Esophagus squamous epithelium (tissue), 5 donors: ENCODE data around the gene SYAP1. TPM values are rescaled to one million over a fixed set of nuclear protein-coding genes. Genes with fewer than 3 reads are reported as not detected.
"Not testable (repeated sequence)": the region's sequence is repeated elsewhere in the genome, so short reads cannot be mapped to it uniquely, and the experiment has no call there.

Source experiments
- DNase-seq: peaks from one replicate; lab custom pipeline; 2025; lab: John Stamatoyannopoulos, UW
- H3K27ac ChIP-seq, 4 donors: fragments of 200-600 bp; sonication (generic); one replicate each; pipeline ENCODE4 v1.5.1; 2016 to 2019; ENCODE audit warnings: mild to moderate bottlenecking in 1 of 4
- H3K27me3 ChIP-seq, 4 donors: fragments of 200-600 bp; sonication (generic); 1 replicate in 3 of 4; 2 replicates in 1 of 4; pipeline versions ENCODE4 v1.5.1 to v1.6.0; 2017 to 2021; ENCODE audit warnings: antibody characterized with exemption in 1 of 4
- H3K36me3 ChIP-seq, 3 donors: fragments of 200-600 bp; sonication (generic); one replicate each; pipeline ENCODE4 v1.5.1; 2016 to 2019
- H3K4me1 ChIP-seq, 3 donors: fragments of 200-600 bp; sonication (generic); one replicate each; pipeline ENCODE4 v1.5.1; 2017 to 2019
- H3K4me3 ChIP-seq, 4 donors: fragments of 200-600 bp; sonication (generic); 1 replicate in 3 of 4; 2 replicates in 1 of 4; pipeline ENCODE4 v1.5.1; 2016 to 2019; ENCODE audit warnings: mild to moderate bottlenecking in 2 of 4, moderate library complexity in 1 of 4
- H3K9me3 ChIP-seq, 3 donors: fragments of 200-600 bp; sonication (generic); one replicate each; pipeline ENCODE4 v1.5.1; 2016 to 2019
- CTCF ChIP-seq, 6 experiments: fragments of 450-650 bp in 4 of 6; fragments of 200-600 bp in 2 of 6; sonication (generic) in 2 of 6; IDR thresholded peaks; one replicate each; pipeline ENCODE4 v1.5.1; 2016 to 2019; ENCODE audit warnings: antibody characterized with exemption in 6 of 6, mild to moderate bottlenecking in 4 of 6, moderate library complexity in 4 of 6
- POLR2A ChIP-seq, 4 donors: fragments of 450-650 bp; IDR thresholded peaks; one replicate each; pipeline ENCODE4 v1.6.1; 2017; ENCODE audit warnings: antibody characterized with exemption in 4 of 4, mild to moderate bottlenecking in 4 of 4, moderate library complexity in 3 of 4
- WGBS, 2 donors: methylation state at CpG; one replicate each; pipeline ENCODE4 v1.1.5; 2018; 5-methylcytosine and 5-hydroxymethylcytosine counted together
- intact Hi-C: fragments of 100-400 bp; cut with DNase I; formaldehyde crosslinking; loops from one replicate; pipeline ENCODE4 v1.15.0; 2022
- total RNA-seq, 4 donors: library from RNA; depleted of rRNA; stranded (reverse); fragments of >200 nt; gene quantifications; one replicate each; pipeline ENCODE4 v1.1.0, GENCODE V29; 2016
- donor health status: DM: yes; HTN: yes; CAD: no.

Gene SYAP1
- total RNA-seq, 4 donors from 2014 or later = 16.2 to 22.8 (median 18.2) TPM

GRCh38 chrX:16748425-16748824, 29.0 kb downstream of the SYAP1 start:
- H3K36me3 ChIP-seq = peaks cover 14 to 66% (median 23%) of the 10 kb centered on the region in 3 donors

GRCh38 chrX:16750136-16750535, 30.7 kb downstream of the SYAP1 start:
- Histone ChIP-seq H3K9me3 (no peaks in the 10 kb centered on the region), H3K27me3 (no peaks in the 10 kb centered on the region), H3K27ac (no peak overlapping the region), H3K4me1 (no peaks in the 10 kb centered on the region), H3K36me3 (peaks cover 0 to 66% (median 16%) of the 10 kb centered on the region in 3 donors), H3K4me3 (no peak overlapping the region)
- intact Hi-C loops = no loop called here
- no peak for TF ChIP-seq CTCF (IDR thresholded peaks at IDR 0.05)
- DNase-seq = no peak
- whole genome bisulfite sequencing, 2 donors = 91 to 96% methylated on average over 6 to 7 of the region's 7 CpGs

More at GRCh38 chrX:16748425-16748824, 29.0 kb downstream of the SYAP1 start:
- H3K27ac ChIP-seq = no peak overlapping the region
- WGBS, 2 donors = 90 to 91% methylated on average over 3 to 5 of the region's 5 CpGs
- TF ChIP-seq POLR2A (IDR thresholded peaks at IDR 0.05) (no peak), CTCF (IDR thresholded peaks at IDR 0.05) (no peak)
- H3K4me3 ChIP-seq = no peak overlapping the region
- H3K9me3 ChIP-seq = no peaks in the 10 kb centered on the region
- H3K4me1 ChIP-seq = no peaks in the 10 kb centered on the region
- intact Hi-C loops = no loop called here
- no peak for DNase-seq
- no peaks in the 10 kb centered on the region for H3K27me3 ChIP-seq

GRCh38 chrX:16754019-16754418, 34.6 kb downstream of the SYAP1 start:
- TF ChIP-seq CTCF (IDR thresholded peaks at IDR 0.05) = no peak
- no peak for TF ChIP-seq POLR2A (IDR thresholded peaks at IDR 0.05)
- H3K36me3 ChIP-seq = peaks cover 3 to 67% (median 13%) of the 10 kb centered on the region in 3 donors
- DNase-seq = no peak
- no peak overlapping the region for H3K27ac ChIP-seq
- intact Hi-C loops = no loop called here
- H3K9me3 ChIP-seq = no peaks in the 10 kb centered on the region
- 83 to 100% methylated on average over 2 of the region's 2 CpGs for WGBS, 2 donors
- no peaks in the 10 kb centered on the region for H3K27me3 ChIP-seq
- H3K4me3 ChIP-seq = no peak overlapping the region
- no peaks in the 10 kb centered on the region for H3K4me1 ChIP-seq

GRCh38 chrX:16756724-16757123, 37.3 kb downstream of the SYAP1 start:
- Histone ChIP-seq H3K27me3 (no peaks in the 10 kb centered on the region), H3K4me3 (no peak overlapping the region), H3K36me3 (peaks cover 3 to 80% (median 16%) of the 10 kb centered on the region in 3 donors)

GRCh38 chrX:16761500-16761899, 42.1 kb downstream of the SYAP1 start:
- H3K36me3 ChIP-seq = peaks cover 3 to 45% (median 16%) of the 10 kb centered on the region in 3 donors
- H3K4me3 ChIP-seq, DNase-seq, intact Hi-C loops, H3K4me1 ChIP-seq, H3K27ac ChIP-seq, H3K27me3 ChIP-seq, H3K9me3 ChIP-seq: not testable (repeated sequence)
- WGBS, 2 donors = 86 to 96% methylated on average over 4 of the region's 4 CpGs

More at GRCh38 chrX:16756724-16757123, 37.3 kb downstream of the SYAP1 start:
- WGBS, 2 donors = 57 to 86% methylated on average over 4 of the region's 4 CpGs
- intact Hi-C loops = no loop called here
- no peak for DNase-seq
- Histone ChIP-seq H3K9me3 (no peaks in the 10 kb centered on the region), H3K27ac (no peak overlapping the region), H3K4me1 (no peaks in the 10 kb centered on the region)
- TF ChIP-seq CTCF (IDR thresholded peaks at IDR 0.05) (no peak), POLR2A (IDR thresholded peaks at IDR 0.05) (no peak)

- TF ChIP-seq POLR2A (IDR thresholded peaks at IDR 0.05) (no peak), CTCF (IDR thresholded peaks at IDR 0.05) (no peak)
- no peak for DNase-seq
- intact Hi-C loops = no loop called here
- Histone ChIP-seq H3K27me3 (no peaks in the 10 kb centered on the region), H3K4me3 (no peak overlapping the region), H3K9me3 (no peaks in the 10 kb centered on the region), H3K36me3 (peaks cover 3 to 34% (median 14%) of the 10 kb centered on the region in 3 donors), H3K27ac (no peak overlapping the region), H3K4me1 (no peaks in the 10 kb centered on the region)
- 80% methylated on average over 1 of the region's 1 CpG for WGBS, 2 donors
Measured at GRCh38 chrX:16762579-16762978, 43.2 kb downstream of the SYAP1 start.
